Memory B cell (primary cell): Measurements from ENCODE around the gene MAPK7.
A peak's percentile ranks its signal among the peaks of the same experiment; 100 is the strongest.

Experiments
- ATAC-seq: fragments of 150-1000 bp; cut with Tn5 transposase; 2 replicates; pipeline ENCODE4 v1.10.0; 2021; ENCODE audit warnings: low read depth, mild to moderate bottlenecking, moderate library complexity
- DNase-seq, 2 donors: peaks; one replicate each; pipeline ENCODE4 v3.0.0; 2022; ENCODE audit warnings: low spot score in 2 of 2
- H3K27ac Mint-ChIP-seq: one replicate; pipeline ENCODE4 v1.8.0; 2022; ENCODE audit warnings: mild to moderate bottlenecking, moderate library complexity, mixed read lengths
- H3K27me3 Mint-ChIP-seq: one replicate; pipeline ENCODE4 v1.8.0; 2022; ENCODE audit warnings: mixed read lengths
- H3K36me3 Mint-ChIP-seq: one replicate; pipeline ENCODE4 v1.8.0; 2022; ENCODE audit warnings: mild to moderate bottlenecking, mixed read lengths
- H3K4me1 Mint-ChIP-seq: one replicate; pipeline ENCODE4 v1.8.0; 2022; ENCODE audit warnings: mixed read lengths
- H3K4me3 Mint-ChIP-seq: one replicate; pipeline ENCODE4 v1.8.0; 2022; ENCODE audit warnings: mild to moderate bottlenecking, moderate library complexity, mixed read lengths
- H3K9me3 Mint-ChIP-seq: one replicate; pipeline ENCODE4 v1.8.0; 2022; ENCODE audit warnings: mixed read lengths

Gene MAPK7

DNA sequence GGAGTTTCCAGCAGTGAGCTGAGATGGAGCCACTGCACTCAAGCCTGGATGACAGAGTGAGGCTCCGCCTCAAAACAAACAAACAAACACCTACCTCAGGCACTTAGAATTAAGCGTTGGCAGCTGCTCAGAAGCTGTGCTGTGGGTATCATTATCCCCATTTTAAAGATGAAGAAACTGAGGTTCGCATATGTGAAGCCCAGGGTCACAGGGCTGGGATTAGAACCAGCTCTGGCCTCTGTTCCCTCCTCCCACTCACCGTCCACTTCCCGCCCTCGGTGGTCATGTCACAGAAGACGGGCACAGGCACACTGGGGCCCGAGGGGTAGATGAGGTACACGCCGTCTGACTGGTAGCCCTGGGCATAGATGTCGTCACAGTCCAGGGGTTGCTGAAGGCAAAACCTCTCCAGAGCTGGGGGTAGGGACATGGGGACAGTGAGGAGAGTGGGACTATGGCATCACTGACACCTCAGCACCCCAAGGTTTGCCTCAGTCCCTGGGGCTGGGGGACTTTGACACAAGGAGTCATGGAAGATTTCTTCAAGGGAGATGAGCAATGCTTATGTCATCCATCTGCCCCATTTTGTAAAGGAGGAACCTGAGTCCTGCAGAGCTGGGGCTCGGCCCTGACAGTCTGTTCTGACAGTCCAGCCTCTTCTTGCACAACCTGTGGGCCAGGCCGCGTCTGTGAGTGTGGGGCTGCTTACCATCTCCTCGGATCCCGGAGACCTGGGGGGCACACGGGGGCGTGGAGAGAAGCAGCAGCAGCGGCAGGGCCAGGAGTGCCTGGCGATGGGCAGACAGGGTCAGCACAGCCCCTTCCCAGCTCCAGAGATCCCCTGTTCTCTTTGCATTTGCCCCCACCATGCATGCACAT lies 8.0 kb downstream of the MAPK7 start:
- DNase-seq: no peak
- Mint-ChIP-seq H3K9me3 (no peaks in the 10 kb centered on the region), H3K4me1 (no peaks in the 10 kb centered on the region), H3K36me3 (peaks cover 20% of the 10 kb centered on the region), H3K27ac (no peak overlapping the region), H3K4me3 (no peak overlapping the region), H3K27me3 (peaks cover 5% of the 10 kb centered on the region)
- ATAC-seq: no peak

DNA sequence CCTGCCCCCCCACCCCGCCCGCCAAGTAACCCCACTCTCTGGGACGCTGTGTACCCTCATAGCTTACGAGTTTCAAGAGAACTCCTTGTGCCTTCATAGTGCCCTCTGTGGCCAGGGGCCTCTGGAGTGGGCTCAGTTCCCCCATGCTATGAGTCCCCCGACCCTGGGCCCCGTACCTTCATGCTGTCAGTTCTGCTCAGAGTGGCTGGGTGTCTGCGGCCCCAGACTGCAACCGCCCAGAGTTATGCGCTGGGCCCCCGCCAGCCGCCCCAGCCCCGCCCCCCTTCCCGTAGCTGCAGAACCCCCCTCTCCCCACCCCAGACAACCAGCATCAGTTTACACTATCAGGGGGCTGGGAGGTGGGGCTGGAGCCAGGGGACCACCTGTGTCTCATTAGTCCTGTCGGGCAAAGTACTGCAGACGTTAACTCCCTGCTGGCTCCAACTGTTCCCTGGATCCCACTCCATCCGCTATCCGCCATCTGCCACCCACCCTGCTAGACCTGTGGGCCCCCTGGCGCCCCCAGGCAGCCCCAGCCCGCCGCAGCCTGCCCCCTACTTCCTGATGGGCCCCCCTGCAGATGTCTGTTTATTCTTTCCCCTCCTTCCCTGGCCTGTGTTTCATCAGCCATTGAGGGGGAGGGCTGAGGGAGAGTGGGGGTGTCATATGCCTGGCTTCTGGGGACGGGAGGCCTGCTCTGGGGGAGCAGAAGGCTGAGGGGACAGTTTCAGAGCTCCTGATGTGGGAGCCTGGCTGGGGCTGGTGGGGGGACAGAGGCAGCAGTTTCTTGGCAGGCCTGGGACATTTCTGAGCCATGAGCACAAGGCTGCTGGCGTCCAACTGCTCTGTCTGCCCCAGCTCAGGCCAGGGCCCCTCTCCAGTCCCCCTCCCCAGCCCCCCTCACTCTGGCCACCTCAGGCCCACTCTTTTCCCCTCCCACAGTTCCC lies 8.9 kb downstream of the MAPK7 start, which contains the start of gene MFAP4:
TSS of gene MFAP4 (minus strand) at position 217 of the 947 bp plus-strand sequence. CDS start at position 182, 35 bp downstream.
- DNase-seq: no peak
- Mint-ChIP-seq H3K4me3 (no peak within 1 kb of the TSS), H3K27me3 (peaks cover 5% of the 10 kb centered on the region), H3K9me3 (no peaks in the 10 kb centered on the region), H3K4me1 (no peaks in the 10 kb centered on the region), H3K27ac (no peak within 1 kb of the TSS), H3K36me3 (peaks cover 16% of the 10 kb centered on the region)
- ATAC-seq: no peak

DNA sequence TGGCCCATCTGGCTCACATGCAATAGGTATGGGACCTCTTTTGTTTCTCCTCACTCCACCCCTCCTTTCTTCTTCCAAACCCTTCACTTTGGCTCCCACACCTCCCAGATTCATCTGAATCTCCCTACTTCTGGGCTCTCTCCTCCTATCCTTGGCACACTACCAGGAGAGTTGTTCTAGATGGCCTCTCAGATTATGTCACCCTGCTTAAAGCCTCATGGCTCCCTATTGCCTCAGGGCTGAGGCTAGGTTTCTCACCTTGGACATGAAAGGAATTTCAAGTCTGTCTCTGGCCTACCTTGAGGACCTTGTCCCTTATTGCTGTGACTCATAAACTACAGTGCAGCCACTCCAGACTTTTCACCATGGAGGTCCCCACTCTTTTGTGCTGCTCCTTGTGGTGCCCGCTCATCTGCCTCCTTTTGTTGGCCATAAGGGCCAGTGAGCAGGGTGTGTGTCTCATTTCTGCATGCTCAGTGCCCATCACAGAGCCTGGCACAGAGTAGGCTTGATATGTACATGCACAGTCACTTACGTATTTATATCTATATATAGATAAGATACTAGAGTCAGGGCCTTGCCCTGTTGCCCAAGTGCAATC lies 9.7 kb downstream of the MAPK7 start:
- no peak for ATAC-seq
- Mint-ChIP-seq H3K4me1 (no peaks in the 10 kb centered on the region), H3K9me3 (no peaks in the 10 kb centered on the region), H3K27ac (no peak overlapping the region), H3K4me3 (no peak overlapping the region), H3K27me3 (peaks cover 5% of the 10 kb centered on the region), H3K36me3 (peaks cover 16% of the 10 kb centered on the region)
- DNase-seq: no peak

DNA sequence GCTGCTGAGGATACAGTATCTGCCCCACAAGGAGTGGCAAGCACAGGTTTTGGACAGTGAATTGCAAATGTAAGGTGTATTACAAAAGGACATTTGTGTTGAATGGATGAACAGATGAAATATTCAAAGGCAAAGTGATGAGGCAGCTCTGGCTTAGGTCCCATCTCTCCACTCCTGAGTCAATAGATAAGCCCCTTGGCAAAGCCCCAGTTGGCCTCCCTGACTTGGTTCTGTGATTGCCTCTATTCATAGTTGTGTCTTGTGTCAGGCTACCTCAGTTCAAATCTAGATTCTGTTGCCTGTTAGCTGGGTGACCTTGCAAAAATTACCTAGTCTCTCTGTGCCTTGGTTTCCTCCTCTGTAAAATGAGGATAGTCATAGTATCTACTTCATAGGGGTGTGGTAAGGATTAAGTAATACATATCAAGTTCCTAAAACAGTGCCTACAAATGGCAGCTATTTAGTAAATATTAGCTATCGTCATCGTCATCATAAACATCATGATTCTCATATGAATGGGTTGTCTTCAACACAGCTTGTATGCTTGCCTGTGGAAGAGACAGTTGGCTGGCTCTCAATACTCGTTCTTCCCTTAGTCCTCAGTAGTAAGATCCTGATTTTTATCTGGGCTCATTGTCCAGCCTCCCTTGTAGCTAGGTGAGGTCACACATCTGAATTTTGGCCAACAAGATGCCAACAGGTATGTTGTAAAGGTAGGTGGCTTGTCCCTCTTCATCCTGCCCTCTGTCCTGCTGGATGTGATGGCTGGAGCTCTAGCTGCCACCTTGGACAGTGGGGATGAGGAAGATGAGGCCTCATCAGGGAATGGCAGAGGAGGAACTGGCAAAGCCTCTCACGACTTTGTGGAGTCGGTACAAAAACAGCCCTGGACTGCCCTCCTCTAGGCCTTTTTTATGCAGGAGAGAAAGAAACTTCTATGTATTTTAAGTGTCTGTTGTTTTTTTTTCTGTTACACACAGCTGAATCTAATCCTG lies 10.8 kb downstream of the MAPK7 start:
- no peaks in the 10 kb centered on the region for H3K4me1 Mint-ChIP-seq
- DNase-seq: no peak
- no peaks in the 10 kb centered on the region for H3K9me3 Mint-ChIP-seq
- no peak for ATAC-seq
- no peak overlapping the region for H3K4me3 Mint-ChIP-seq
- H3K27ac Mint-ChIP-seq: no peak overlapping the region
- H3K27me3 Mint-ChIP-seq: peaks cover 5% of the 10 kb centered on the region
- H3K36me3 Mint-ChIP-seq: peaks cover 8% of the 10 kb centered on the region

DNA sequence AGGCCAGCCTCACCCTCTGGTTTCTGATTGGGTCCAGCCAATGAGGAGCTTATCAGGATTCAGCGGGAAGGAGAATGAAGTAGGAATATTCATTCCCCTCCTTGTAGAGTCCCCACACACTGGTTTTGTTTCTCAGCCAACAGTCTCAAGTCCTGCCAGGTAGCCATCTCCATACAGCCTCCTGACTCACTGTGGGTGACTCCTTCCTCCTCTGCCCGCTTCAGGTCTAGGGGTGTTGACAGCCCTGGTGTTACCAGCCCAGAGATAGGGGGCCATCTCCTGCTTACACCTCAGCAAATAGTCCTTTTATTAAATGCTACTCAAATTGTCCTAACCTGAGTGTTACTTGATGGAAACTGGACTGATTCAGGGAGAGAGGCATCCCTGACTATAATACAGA lies 12.7 kb downstream of the MAPK7 start:
- no peaks in the 10 kb centered on the region for H3K36me3 Mint-ChIP-seq
- H3K27ac Mint-ChIP-seq: no peak overlapping the region
- H3K27me3 Mint-ChIP-seq: peaks cover 5% of the 10 kb centered on the region
- no peak for DNase-seq
- no peaks in the 10 kb centered on the region for H3K4me1 Mint-ChIP-seq
- ATAC-seq: no peak
- no peak overlapping the region for H3K4me3 Mint-ChIP-seq
- no peaks in the 10 kb centered on the region for H3K9me3 Mint-ChIP-seq

DNA sequence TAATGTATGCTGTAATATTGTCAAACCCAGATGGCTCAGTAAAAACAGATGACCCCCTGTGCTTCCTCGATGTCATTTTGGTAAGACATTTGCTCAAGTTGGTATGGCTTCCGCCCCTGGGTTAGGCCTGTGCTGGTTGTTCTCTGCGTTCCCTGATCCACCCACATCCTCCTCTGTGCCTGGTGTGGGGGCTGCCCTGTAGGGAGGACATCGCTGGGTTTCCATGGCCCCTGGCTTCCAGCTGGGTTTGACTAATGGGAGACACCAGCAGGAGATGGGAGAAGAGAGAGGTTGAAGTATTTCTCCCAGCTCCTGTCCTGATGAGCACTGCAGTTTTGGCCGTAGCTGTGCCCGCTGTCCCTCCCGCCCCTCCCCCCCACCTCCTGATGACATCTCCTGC lies 13.1 kb downstream of the MAPK7 start:
- Mint-ChIP-seq H3K4me3 (no peak overlapping the region), H3K4me1 (no peaks in the 10 kb centered on the region), H3K27ac (no peak overlapping the region), H3K36me3 (no peaks in the 10 kb centered on the region), H3K27me3 (peaks cover 5% of the 10 kb centered on the region), H3K9me3 (no peaks in the 10 kb centered on the region)
- no peak for ATAC-seq
- no peak for DNase-seq

DNA sequence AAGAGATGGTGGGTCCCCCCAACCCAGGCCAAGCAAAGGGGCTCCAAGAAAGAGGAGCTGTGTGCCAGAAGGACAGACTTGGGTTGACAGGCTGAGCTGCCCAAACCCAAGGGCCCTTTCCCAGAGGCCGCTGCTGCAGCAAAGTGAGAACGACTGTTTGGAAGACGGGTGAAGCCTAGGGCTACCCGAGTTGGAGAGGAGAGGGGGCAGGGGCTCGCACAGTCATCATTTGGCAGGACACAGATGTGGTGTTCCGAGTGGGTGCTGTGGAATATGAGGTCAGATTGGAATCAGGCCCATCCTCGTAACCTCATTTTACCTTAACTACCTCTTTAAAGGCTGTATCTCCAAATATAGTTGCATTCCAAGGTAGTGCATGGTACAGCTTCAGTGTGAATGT lies 14.0 kb downstream of the MAPK7 start:
- DNase-seq: no peak
- Mint-ChIP-seq H3K27ac (no peak overlapping the region), H3K36me3 (no peaks in the 10 kb centered on the region), H3K27me3 (peaks cover 5% of the 10 kb centered on the region), H3K4me1 (no peaks in the 10 kb centered on the region), H3K4me3 (no peak overlapping the region), H3K9me3 (no peaks in the 10 kb centered on the region)
- no peak for ATAC-seq

DNA sequence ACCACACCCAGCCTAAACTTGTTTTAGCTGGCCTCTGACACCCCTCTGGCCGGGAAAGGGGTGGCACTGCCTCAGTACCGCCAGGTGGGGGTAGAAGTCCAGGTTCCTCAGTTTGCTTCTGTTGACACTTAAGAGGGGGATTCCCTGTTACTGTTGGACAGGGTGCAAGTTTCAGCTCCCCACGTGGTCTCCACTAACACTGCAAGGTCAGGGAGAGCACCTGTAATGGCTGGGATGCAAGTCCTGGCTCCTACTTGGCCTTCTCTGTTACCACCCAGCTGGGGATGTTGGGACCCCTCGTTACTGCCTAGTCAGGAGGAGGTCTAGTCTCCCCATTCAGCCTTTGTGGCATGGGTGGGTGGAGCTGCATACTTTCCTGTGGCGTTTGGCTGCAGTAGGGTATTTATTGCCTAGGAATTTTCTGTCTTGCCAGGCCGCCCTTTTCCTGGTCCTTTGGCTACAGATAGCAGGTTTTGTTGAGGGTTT lies 19.3 kb downstream of the MAPK7 start:
- no peaks in the 10 kb centered on the region for H3K36me3 Mint-ChIP-seq
- no peak overlapping the region for H3K4me3 Mint-ChIP-seq
- no peak overlapping the region for H3K27ac Mint-ChIP-seq
- no peaks in the 10 kb centered on the region for H3K9me3 Mint-ChIP-seq
- H3K27me3 Mint-ChIP-seq: peaks cover 7% of the 10 kb centered on the region
- DNase-seq: no peak
- H3K4me1 Mint-ChIP-seq: no peaks in the 10 kb centered on the region
- ATAC-seq: peak; percentile 73

DNA sequence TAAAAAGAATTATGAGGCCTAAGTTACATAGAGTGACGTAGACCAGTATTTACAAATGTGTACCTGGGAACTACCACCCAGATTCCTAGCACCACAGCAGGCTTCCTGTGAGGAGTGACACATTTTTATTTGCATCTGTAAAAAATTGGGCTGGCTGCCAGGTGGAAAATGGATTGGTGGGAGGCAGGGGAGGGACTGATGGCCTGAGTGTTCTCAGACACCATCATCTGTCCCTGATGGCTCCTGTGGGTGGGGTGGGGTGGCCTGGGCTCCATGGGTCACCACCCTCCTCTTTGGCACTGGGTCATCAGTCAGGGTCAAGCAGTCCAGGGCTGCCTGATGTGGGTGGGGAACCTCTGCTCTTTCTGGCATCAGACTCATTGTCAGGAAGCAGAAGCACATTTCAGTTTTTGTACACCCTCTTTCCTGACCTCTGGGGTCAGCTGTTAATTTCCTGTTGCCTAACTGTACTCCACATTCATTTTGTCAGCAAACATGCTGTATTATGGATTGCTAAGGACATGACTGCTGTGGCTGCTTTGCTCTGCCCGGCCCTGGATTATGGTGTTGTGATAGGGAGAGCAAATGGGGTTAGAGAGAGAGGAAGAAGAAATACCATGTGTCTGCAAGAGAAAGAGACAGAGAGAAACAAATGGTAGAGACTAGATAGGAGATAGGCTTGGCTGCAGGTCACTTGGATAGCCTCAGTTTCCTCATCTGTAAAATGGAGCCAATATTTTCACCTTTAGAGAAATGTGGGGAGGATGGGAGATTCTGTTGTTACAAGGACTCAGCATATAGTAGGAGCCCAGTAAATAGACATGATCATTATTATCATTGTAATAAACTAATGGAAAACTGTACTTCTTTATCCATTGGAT lies 20.2 kb downstream of the MAPK7 start:
- H3K36me3 Mint-ChIP-seq: no peaks in the 10 kb centered on the region
- H3K27ac Mint-ChIP-seq: no peak overlapping the region
- DNase-seq: no peak
- peaks cover 8% of the 10 kb centered on the region for H3K27me3 Mint-ChIP-seq
- no peaks in the 10 kb centered on the region for H3K9me3 Mint-ChIP-seq
- no peak for ATAC-seq
- no peaks in the 10 kb centered on the region for H3K4me1 Mint-ChIP-seq
- H3K4me3 Mint-ChIP-seq: no peak overlapping the region

DNA sequence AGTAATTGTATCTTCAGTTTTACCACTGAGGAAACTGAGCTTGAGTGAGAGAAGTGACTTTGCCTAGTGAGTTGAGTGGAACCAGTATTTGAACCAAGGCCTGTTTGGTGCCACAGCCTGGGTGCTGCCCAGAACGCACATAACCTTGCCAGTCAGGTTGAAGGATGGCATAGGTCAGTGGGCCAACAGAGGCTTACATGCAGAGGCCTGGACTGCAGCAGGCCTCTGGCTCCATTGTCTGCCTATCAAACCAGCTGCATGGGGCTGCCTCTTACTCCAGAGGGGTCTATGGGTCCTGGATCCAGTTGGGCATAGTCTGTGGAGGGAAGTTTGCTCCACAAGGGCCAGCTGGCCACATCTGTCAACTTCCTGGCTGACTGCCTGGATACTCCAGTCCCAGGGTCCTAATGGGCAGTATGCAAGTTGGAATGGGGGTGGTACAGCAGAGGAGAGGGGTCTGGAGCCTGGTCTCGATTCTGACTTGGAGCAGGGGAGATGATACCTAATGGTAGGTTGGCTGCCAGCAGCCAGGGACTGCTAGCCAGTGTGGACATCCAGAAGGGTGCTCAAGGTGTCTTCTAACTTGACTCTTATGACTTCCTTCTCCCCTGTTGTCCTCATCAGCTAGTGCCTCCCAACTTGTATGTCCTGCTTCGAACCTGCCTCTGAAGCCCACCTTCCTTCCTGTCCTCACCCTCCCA lies 21.6 kb downstream of the MAPK7 start:
- H3K27me3 Mint-ChIP-seq: peaks cover 10% of the 10 kb centered on the region
- ATAC-seq (no peak), DNase-seq (no peak)
- H3K36me3 Mint-ChIP-seq: no peaks in the 10 kb centered on the region
- no peak overlapping the region for H3K4me3 Mint-ChIP-seq
- H3K4me1 Mint-ChIP-seq: no peaks in the 10 kb centered on the region
- H3K9me3 Mint-ChIP-seq: peaks cover 2% of the 10 kb centered on the region
- H3K27ac Mint-ChIP-seq: no peak overlapping the region

DNA sequence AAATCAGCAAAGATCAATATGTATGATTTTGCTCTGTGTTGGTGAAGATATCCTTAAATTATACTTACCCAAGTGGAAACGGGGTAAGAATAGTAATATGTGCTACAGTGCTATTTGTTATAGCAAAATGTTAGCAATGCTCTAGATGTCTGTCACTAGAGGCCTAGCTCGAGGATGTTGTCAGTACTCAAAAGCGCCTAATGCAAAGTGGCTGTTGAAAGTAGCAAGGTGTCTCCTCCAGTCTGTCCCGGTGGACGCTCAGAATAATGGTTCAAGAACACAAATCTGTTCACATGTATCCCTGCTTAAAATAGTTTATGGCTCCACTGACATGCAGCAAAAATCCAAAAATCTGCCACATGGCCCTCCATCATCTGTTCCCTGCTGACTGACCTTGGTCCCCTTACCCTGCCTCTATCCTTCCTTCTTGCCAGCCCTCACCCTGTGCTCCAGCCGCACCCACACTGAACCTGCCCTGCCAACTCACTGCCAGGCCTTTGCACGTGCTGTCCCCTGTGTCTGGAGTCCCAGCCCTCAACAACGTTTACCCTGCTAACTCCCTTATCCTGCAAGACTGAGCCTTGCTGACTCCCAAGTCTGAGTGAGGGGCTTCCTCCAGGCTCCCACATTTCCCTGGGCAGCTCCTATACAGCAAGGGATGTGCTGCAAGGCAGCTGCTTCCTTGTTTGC lies 23.2 kb downstream of the MAPK7 start:
- Mint-ChIP-seq H3K36me3 (no peaks in the 10 kb centered on the region), H3K4me1 (no peaks in the 10 kb centered on the region), H3K27me3 (peaks cover 10% of the 10 kb centered on the region), H3K9me3 (peaks cover 2% of the 10 kb centered on the region), H3K27ac (no peak overlapping the region), H3K4me3 (no peak overlapping the region)
- DNase-seq: no peak
- ATAC-seq: no peak
